ENCODE measurements around the gene BBOF1.

The BBOF1 gene

DNA sequence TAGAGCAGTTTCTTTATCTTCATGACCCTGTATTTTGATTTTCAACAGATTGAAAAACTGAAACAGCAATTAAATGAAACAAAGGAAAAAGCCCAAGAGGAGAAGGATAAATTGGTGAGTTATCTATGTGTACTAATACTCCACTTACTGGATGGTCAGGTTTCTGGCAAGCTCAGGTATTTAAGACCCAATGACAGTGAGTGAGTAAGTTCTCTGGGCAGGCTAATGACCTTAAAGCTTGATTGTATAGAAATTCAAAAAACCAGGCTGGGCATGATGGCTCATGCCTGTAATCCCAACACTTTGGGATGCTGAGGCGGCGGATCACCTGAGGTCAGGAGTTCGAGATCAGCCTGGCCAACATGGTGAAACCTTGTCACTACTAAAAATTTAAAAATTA lies 10.0 kb downstream of the BBOF1 start:
- in situ Hi-C loops (cut with MboI; ENCODE audit: low sequenced_read_pairs), result no loop called here

- in situ Hi-C loops (cut with MboI; ENCODE audit: low sequenced_read_pairs), result no loop called here
These were observed 15.4 kb downstream of the BBOF1 start for GRCh38 chr14:74034572-74034971.

DNA sequence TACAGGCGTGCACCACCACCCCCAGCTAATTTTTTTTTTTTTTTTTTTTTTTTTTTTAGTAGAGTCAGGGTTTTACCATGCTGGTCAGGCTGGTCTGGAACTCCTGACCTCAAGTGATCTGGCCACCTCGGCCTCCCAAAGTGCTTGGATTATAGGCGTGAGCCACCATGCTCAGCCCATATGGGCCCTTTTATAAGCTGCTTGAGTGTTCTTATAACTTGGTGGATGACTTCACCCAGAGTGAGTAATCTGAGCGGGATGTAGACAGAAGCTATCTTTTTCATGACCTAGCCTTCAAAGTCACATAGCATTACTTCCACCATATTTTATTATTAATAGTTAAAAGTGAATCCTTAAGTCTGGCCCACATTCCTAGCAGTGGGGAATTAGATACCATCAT lies 16.4 kb downstream of the BBOF1 start:
- in situ Hi-C loops (cut with MboI; ENCODE audit: low sequenced_read_pairs), result no loop called here

GRCh38 chr14:74038020-74038859 lies 19.1 kb downstream of the BBOF1 start:
- in situ Hi-C loops (cut with MboI; ENCODE audit: low sequenced_read_pairs), result no loop called here

GRCh38 chr14:74042296-74042695 lies 23.1 kb downstream of the BBOF1 start:
- in situ Hi-C loops (cut with MboI; ENCODE audit: low sequenced_read_pairs), result no loop called here

DNA sequence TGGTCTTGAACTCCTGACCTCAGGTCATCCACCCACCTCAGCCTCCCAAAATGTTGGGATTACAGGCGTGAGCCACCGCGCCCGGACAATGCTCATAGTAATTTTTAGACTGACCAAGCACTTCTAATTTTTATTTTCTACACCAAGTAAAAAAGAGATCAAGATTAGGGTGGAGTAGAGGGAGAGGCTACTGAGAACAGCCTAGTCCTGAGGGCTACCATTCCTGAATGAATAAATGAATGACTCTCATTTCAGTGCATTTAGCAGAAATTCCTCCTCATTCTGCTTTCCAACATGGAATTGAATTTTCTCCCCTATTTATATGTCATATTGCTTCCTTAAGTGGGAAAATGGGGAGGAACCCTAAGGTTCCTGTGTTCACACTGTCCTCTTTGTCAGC lies 26.4 kb downstream of the BBOF1 start:
- in situ Hi-C loops (cut with MboI; ENCODE audit: low sequenced_read_pairs), result no loop called here

DNA sequence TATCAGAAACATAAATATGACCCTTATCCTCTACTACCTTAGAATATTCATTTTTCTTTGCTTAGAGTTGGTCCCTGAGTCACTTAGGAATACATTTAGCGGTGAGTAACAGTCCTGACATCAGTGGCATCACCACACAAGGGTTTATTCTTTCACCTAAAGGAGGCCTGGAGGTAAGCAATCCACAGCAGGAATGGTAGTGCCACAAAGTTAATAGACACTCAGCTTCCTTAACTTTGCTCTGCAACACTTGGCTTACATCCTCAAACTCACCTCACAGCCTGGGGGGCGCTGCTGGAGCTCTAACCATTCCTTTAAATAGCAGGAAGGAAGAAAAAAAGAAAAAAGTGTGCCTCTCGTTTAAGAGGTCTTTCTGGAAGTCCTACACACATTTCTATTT lies 29.1 kb downstream of the BBOF1 start:
- in situ Hi-C loops (cut with MboI; ENCODE audit: low sequenced_read_pairs), result no loop called here

DNA sequence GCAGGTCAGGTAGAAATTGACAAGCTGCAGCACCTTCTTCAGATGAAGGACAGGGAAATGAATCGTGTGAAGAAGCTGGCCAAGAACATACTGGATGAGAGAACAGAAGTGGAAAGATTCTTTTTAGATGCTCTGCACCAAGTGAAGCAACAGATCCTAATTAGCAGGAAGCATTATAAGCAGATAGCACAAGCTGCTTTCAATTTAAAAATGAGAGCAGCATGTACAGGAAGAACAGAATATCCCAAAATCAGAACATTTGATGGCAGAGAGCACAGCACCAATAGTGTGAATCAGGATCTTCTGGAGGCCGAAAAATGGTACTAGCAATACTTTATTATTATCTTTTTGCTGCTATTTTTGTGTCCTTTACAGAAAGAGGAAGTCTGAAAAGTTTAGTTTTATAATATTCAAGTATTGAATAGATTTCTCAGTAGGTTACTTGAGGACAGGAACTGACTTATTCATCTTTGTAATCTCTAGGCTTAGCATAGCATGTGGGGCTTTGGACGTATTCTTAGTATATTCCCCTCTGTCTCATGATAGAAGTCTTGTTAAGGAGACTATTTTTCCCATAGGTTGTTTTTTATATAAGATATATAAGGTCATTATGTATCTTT lies 30.8 kb downstream of the BBOF1 start:
- in situ Hi-C loops (cut with MboI; ENCODE audit: low sequenced_read_pairs), result no loop called here

DNA sequence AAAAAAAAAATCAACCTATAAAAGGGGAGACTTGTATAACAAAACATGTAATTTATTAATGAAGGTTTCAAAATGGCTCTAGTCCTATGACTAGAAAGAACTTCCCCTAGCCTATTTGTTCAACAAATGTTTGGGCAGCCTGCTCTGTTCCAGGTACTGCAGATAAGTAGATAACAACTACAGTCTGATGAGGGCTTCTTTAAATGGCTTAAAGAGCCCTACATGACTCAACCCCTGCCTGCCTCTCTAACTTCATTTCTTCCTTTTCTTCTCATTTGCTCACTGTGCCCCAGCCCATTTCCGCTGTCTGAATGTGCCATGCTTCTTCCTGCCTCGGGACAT lies 43.6 kb downstream of the BBOF1 start:
- in situ Hi-C loops (cut with MboI; ENCODE audit: low sequenced_read_pairs), result no loop called here

GRCh38 chr14:74064426-74064825 lies 45.3 kb downstream of the BBOF1 start:
- in situ Hi-C loops (cut with MboI; ENCODE audit: low sequenced_read_pairs), result no loop called here

- in situ Hi-C loops (cut with MboI; ENCODE audit: low sequenced_read_pairs), result no loop called here
These were observed 45.7 kb downstream of the BBOF1 start for GRCh38 chr14:74064883-74065282.

DNA sequence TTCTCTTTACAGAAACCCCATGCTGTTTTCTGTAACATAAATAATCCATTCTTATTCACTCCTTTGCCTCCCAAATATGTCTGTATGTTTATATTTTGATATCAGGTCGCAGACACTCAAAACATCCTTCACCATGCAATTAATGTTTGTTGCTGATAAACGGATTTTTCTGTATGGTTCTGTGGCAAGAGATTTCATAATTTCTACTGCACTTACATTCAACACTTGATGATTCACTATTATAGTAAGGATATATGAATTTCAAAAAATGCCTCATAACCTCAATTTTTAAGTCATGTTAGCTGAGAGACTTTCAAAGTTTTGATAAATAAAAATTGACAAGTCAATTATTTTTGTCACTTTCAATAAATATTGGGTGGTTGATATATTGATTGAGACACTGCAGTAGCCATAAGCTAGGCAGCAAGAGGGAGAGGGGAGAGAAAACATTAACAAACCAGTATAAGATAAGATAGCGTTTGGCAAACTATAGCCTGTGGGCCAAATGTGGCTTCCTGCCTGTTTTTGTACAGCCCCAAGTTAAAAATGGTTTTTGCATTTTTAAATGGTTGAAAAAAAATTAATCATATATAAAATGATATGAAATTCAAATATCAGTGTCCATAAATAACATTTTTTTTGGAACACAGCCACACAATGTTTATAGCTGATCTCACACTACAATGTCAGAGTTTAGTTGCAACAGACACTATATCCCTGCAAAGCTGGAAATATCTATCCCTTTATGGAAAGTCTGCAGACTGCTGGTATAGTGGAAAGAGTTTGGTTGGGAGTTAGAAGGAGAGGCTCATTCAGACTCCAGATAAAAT lies 46.8 kb downstream of the BBOF1 start:
- in situ Hi-C loops (cut with MboI; ENCODE audit: low sequenced_read_pairs), result no loop called here

DNA sequence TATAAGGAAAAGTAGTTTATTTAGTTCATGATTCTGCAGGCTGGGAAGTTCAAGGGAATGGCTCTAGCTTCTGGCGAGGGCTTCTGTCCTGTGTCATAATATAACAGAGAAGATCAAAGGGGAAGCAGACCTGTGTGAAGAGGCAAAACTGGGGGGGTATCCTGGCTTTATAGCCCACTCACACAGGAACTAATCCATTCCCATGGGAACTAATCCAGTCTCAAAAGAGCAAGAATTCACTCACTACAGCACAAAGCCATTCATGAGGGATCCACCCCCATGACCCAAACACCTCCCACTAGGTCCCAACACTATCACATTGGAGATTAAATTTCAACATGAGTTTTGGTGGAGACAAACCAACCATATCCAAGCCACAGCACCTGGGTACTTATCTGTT lies 58.3 kb downstream of the BBOF1 start:
- in situ Hi-C loops (cut with MboI; ENCODE audit: low sequenced_read_pairs), result no loop called here

DNA sequence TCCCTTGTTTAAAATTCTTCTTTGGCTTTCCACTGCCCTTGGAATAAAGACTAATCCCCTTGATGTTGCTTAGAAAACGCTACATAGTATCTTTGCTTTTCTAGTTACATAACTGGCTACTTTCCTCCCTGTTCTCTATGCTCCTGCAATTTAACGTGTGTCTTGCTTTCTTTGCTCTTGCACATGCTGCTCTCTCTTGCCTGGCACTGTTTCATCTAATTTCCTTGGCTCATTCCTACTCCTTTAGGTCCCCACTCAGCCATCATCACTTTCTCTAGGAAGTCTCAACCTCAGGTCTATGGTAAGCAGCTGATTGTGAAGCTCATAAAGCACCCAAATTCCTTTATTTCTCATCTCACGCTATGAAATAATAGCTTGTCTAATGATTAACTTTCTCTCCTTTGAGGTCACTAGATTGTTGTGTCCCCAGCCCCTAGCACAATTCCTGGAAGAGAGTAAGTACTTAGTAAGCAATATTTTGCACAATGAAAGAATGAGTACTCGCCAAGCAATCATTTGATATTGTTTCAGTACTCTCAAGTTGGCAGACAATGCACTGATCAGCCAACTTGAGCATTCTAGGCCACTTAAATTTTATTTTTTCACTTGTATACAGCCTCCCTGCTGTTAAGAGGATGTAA lies 61.8 kb downstream of the BBOF1 start:
- in situ Hi-C loops (cut with MboI; ENCODE audit: low sequenced_read_pairs), result no loop called here

- in situ Hi-C loops (cut with MboI; ENCODE audit: low sequenced_read_pairs), result no loop called here
These were observed 62.3 kb downstream of the BBOF1 start for GRCh38 chr14:74081491-74081890.

- in situ Hi-C loops (cut with MboI; ENCODE audit: low sequenced_read_pairs), result no loop called here
These were observed 64.0 kb downstream of the BBOF1 start for GRCh38 chr14:74083161-74083560.

DNA sequence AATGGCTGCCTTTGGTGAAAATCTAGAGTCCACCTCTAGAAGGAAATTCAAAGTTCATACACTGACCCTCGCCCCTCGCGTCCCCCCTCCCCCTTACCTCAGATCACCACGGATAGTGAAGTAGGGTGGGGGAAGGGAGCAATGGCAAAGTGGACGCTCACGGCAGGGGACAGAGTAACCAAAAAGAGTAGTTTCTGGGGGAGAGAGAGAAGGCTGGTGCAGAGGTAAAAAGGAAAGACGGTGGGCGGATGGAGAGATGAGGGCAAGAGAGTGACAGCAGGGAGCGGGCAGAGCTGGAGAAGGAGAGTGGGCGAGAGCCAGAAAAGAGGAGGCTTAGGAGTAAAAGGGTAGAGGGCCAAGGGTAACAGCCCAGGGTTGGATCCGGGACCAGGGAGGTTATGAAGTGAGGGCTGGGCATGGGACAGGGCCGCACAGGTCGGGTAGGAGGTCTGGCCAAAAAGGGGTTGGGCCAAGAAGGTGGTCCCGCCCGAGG lies 64.7 kb downstream of the BBOF1 start:
- in situ Hi-C loops (cut with MboI; ENCODE audit: low sequenced_read_pairs), result no loop called here

- in situ Hi-C loops (cut with MboI; ENCODE audit: low sequenced_read_pairs), result no loop called here
These were observed 65.3 kb downstream of the BBOF1 start, which contains the start of the genes ALDH6A1 and LIN52 for GRCh38 chr14:74084277-74085046. Gene ALDH6A1, minus strand, starts transcription at chr14:74084453. Its CDS starts 59 bp downstream, at chr14:74084394. Gene LIN52, plus strand, starts transcription at chr14:74084956. Its CDS starts 19 bp downstream, at chr14:74084975.

GRCh38 chr14:74085047-74085637 lies 66.0 kb downstream of the BBOF1 start:
- in situ Hi-C loops (cut with MboI; ENCODE audit: low sequenced_read_pairs), result no loop called here

GRCh38 chr14:74085828-74086227 lies 66.7 kb downstream of the BBOF1 start:
- in situ Hi-C loops (cut with MboI; ENCODE audit: low sequenced_read_pairs), result no loop called here
